GM19023 (cell line): ENCODE results near the gene DENND5A.

Experiments used
- ATAC-seq: cut with Tn5 transposase; IDR thresholded peaks from one replicate; pipeline ENCODE4 v1.9.1; 2021; ENCODE audit warnings: mild to moderate bottlenecking, moderate library complexity; ENCODE audit not compliant: unreplicated experiment

DENND5A gene

GRCh38 chr11:9265211-9266131, at the start of gene DENND5A:
TSS of gene DENND5A (minus strand) at chr11:9265350. CDS start at chr11:9265069, 281 bp downstream.
- no peak for ATAC-seq

- ATAC-seq, result peak; percentile 98
These were observed 49.3 kb upstream of the DENND5A start, which contains the start of gene TMEM41B for GRCh38 chr11:9314291-9315077. TSS of gene TMEM41B (minus strand) at chr11:9314593. CDS start at chr11:9314441, 152 bp downstream.

GRCh38 chr11:9313648-9314290, 48.6 kb upstream of the DENND5A start:
- peak; percentile 15 for ATAC-seq

- no peak for ATAC-seq
These were observed 45.4 kb upstream of the DENND5A start for GRCh38 chr11:9310485-9311090.

- ATAC-seq, result no peak
These were observed 39.0 kb upstream of the DENND5A start for GRCh38 chr11:9304178-9304577.

GRCh38 chr11:9302448-9302847, 37.3 kb upstream of the DENND5A start:
- ATAC-seq, result no peak

GRCh38 chr11:9301720-9302119, 36.6 kb upstream of the DENND5A start:
- no peak for ATAC-seq

GRCh38 chr11:9293646-9294045, 28.5 kb upstream of the DENND5A start:
- no peak for ATAC-seq

- ATAC-seq, result no peak
These were observed 20.9 kb upstream of the DENND5A start for GRCh38 chr11:9285850-9286587.

GRCh38 chr11:9280655-9281301, 15.6 kb upstream of the DENND5A start:
- peak; percentile 84 for ATAC-seq

GRCh38 chr11:9277176-9277575, 12.0 kb upstream of the DENND5A start:
- ATAC-seq, result no peak

- no peak for ATAC-seq
These were observed 11.4 kb upstream of the DENND5A start for GRCh38 chr11:9276571-9276970.

GRCh38 chr11:9274499-9275258, 9.5 kb upstream of the DENND5A start:
- no peak for ATAC-seq

- no peak for ATAC-seq
These were observed 8.5 kb upstream of the DENND5A start for GRCh38 chr11:9273376-9274336.

GRCh38 chr11:9269492-9270013, 4.4 kb upstream of the DENND5A start:
- no peak for ATAC-seq

GRCh38 chr11:9267680-9268079, 2.5 kb upstream of the DENND5A start:
- ATAC-seq, result no peak

- no peak for ATAC-seq
These were observed 1.8 kb upstream of the DENND5A start for GRCh38 chr11:9266926-9267325.
